GM21447 (cell line): ENCODE data around the gene OR1L8.

ENCODE experiments used
- ATAC-seq: cut with Tn5 transposase; IDR thresholded peaks from one replicate; pipeline ENCODE4 v1.9.1; 2021; ENCODE audit not compliant: unreplicated experiment

Gene OR1L8

GRCh38 chr9:122518841-122519240, 64.3 kb downstream of the OR1L8 start, which contains the start of gene OR1J4:
Gene OR1J4, plus strand, starts transcription at chr9:122519141. Its CDS starts 0 bp downstream, at chr9:122519141.
- no peak for ATAC-seq

DNA sequence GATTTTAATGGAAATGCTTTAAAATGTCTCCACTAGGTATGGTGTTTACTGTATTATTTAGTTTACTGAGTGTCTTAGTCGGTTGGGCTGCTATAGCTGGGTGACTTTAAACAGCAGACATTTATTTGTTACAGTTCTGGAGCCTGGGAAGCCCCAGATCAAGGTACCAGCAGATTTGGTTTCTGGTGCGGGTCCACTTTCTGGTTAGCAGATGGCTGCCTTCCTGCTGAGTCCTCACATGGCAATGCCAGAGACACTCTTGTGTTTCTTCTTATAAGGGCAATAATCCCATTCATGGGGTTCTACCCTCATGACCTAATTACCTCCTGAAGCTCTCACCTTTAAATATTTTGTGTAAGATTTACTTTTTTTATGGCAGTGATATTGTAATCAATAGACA, 65.0 kb downstream of the OR1L8 start:
- ATAC-seq = no peak
